ENCODE results near the gene CRTC1.

Gene CRTC1

DNA sequence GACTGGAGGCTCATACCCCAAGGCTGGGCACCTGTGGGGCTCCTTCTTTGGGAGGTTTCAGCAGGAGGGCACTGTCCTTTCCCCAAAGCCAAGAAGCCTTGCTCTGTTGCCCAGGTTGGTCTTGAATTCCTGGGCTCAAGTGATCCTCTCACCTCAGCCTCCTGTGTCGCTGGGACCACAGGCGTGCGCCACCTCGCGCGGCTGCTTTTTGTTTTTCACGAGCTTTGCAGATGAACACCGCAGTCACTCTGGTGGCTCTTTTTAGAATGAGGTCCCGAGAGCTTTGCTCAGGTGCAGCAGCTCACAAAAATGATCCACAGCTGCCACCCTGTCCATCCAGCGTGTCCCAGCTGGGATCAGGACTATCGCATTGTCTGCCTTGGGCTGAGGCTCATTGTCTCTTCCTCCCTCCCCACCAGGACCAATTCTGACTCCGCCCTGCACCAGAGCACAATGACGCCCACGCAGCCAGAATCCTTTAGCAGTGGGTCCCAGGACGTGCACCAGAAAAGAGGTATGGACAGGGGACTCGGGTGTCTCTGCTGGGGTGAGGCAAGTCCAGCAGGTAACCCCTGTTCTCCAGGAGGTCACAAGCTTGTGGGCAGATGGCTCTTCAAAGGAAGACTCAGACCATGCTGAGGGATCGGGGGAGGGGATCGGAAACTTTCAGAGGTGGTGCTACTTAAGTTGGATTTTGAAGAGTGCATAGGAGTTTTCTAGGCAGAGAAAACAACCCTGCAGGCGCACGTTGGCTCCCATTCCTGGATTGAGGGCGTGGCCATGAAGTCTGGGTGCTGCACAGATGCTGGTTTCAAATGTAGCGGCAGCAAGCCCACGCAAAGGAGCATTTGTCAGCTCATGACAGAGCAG, 66.1 kb downstream of the CRTC1 start:
- no peak for DNase-seq (ENCODE audit: low spot score)

DNA sequence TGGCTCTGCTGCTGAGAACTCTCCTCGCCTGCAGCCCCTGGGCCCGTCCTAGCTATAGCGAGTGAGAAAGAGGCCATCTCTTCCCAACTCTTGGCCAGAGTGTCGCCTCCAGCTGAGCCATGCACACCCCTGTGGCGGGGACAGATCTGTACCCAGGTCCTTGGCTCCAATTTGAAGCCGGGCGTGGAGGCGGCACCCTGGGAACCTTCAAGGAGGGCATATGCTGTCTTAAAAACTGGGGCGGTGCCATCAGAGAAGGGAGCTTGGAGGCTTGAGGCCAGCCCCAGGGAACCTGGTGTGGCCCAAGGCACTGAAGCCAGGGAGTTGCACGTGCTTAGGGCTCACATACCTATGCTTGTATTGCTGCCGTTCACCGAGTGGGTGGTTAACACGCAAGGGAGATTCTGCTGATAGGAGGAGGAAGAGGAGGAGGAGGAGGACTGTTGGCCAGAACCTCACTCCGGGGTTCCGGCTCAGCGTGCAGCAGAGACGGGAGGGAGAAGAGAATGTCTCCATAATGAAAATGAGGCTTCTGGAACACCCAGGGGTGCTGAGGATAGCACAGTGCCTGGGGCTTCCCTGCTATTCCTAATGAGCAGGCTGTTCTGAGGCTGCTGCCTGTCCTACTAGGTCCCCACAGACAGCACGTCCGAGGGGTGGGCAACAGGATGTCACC, 67.0 kb downstream of the CRTC1 start:
- DNase-seq (ENCODE audit: low spot score) = no peak

DNA sequence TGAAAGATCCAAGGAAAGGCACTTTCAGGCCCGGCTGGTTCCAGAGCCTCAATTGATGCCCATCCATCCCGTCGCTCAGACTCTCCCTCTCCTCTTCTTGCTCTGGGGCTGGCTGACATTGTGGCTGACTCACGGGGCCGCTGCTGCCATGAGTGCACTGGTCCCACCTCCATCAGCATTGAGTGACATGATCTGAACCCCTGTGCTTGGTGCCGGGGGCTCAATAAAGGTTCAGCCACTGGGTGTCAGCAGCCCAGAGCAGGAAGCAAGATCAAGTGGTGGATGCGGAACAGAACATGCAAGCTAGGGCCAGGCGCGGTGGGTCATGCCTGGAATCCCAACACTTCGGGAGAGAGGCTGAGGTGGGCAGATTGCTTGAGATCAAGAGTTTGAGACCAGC, 68.1 kb downstream of the CRTC1 start:
- DNase-seq (ENCODE audit: low spot score) = no peak

DNA sequence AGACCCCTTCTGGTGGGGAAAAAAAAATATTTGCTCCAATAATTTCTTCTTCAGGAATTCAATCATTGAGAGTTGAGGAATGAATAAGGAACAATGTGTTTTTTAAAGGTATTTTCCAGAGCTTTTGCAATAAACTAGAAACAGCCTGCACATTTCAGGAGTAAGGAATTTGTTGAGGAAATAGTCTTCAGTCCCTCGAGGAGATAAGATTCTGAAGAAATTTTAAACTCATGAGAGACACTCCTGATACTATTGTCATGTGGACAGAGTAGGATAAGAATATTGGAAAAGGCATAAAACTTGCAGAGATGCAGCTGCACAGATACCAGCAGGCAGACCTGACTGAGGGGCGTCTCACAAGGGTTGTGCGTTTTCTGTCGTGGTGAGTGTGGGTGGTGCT, 71.0 kb downstream of the CRTC1 start:
- no peak for DNase-seq (ENCODE audit: low spot score)

DNA sequence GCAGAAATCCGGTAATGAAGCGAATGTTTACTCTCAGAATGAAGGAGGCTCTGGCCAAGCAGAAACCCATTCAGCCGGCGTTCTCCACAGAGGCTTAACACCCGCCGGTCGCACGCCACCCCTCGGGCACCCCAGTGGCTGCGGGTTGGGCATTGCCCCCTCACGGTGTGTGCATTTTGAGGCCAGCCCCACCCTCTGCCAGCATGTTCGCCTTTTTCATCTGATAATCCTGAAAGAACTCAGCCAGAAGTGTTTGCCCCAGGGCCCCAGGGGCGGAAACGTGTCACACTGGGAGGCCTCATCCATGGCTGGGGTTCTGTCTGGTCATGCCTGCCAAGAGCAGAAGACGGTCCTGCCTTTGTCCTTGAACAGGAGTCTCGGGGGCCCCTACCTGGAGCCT, 73.4 kb downstream of the CRTC1 start:
- no peak for DNase-seq (ENCODE audit: low spot score)

DNA sequence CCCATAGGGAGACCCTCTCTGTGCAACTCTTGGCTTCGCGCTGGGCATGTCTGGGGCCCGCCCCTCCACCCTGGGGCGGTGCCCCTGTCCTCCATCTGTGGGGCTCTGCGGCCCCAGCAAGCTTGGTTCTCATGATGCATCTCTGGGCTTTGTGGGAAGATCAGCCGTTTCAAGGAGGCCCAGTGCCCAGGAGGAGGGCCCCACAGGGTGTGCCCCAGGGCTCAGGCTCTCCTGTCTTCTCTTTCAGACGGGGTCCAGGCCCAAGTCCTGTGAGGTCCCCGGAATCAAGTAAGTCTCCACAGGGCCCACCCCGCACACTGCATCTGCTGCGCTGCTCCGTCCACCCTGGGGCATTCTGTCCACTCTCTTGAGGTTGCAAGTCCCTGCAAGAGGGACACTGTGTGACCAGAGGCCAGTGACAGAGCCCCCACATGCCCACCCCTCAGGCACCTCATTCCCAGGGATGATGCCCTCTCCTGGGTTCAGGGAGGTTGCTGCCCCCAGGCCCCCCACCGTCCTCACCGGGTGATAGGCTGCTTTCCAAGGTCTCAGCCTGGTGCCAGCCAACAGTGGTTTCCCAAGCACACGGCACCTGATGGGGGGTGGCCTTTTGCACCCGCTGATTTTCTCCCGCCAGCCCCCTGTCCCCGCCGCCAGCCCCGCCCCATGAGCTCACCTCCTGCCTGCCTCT, 76.0 kb downstream of the CRTC1 start:
- DNase-seq (ENCODE audit: low spot score) = no peak

DNA sequence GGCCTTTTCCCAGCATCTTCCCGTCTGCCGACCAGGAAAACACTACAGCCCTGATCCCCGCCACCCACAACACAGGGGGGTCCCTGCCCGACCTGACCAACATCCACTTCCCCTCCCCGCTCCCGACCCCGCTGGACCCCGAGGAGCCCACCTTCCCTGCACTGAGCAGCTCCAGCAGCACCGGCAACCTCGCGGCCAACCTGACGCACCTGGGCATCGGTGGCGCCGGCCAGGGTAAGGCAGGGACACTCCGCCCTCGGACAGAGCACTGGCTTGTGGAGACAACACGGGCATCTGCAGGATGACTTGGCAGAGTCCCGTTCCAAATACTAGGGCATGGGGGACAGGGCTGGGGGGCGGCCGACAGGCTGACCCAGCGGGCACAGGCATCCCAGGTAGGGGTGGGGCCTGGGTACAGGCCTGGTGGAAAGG, 76.5 kb downstream of the CRTC1 start:
- DNase-seq (ENCODE audit: low spot score) = no peak

DNA sequence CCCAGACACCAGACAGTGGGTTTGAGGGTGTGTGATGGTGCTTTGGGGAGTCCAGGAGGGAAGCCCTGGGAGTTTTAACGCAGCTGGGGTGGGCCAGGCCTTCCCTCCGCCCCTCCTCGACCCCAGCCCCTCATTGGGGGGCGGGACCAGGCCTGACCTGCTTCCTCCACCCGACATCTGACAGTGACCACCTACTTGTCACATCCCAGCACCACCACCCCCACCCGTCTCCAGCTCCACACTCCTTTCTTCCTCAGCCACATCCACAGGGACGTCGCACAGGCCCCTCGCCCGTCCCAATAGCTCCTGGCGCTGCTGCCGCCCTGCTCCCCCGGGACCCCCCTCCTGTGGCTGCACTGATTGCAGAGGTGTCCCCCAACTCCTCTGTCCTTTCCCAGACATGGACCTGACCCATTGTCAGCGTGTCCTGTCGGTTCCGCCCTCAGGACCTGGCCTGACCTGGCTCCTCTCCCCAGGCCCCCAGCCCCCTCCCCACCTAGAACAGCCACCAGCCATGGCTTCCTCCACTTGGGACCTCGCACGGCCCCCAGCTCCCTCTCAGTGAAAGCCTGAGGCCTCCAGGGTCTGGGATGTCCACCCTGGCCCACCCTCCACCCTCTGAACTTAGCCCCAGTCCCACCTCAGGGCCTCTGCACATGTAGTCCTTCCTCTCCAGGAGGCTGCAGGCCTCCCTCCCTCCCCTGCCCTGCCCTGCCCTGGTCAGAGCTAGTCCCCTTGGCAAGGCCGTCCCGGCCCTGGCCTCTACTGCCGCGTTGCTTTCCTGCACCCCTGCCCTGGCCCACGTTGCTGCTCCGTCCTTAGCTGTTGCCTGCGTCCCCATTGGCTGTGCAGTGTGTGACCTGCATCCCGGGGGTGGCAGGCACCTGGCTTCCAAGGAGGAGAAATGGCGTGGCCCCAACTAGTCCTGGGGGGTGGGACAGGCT, 77.2 kb downstream of the CRTC1 start:
- no peak for DNase-seq (ENCODE audit: low spot score)

DNA sequence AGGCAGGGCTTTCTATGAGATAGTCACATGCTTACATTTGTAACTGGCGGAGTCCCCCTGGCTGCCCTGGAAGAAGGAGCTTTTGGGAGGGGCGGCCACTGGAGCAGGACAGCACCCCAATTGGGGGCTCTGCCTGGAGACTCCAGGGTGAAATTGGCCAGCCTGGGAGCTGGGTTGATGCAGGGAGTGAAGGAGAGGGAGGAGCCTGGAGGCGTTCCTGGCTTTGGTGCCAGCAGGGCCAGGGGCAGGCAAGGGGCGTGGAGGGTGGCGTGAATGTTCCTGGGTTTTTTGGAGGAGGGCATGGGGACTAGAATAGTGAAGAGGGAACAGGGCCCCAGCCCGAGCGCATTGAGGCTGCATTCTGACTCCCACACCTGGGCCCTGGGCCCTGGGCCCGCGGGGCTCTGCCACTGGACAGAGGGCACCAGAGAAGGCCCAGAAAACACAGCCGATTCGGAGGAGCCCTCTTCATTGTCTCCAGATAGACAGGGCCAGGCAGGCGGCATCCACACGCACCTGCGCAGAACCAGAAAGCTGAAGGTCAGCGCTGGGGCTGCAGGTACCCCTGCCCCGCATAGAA, 78.1 kb downstream of the CRTC1 start:
- no peak for DNase-seq (ENCODE audit: low spot score)

DNA sequence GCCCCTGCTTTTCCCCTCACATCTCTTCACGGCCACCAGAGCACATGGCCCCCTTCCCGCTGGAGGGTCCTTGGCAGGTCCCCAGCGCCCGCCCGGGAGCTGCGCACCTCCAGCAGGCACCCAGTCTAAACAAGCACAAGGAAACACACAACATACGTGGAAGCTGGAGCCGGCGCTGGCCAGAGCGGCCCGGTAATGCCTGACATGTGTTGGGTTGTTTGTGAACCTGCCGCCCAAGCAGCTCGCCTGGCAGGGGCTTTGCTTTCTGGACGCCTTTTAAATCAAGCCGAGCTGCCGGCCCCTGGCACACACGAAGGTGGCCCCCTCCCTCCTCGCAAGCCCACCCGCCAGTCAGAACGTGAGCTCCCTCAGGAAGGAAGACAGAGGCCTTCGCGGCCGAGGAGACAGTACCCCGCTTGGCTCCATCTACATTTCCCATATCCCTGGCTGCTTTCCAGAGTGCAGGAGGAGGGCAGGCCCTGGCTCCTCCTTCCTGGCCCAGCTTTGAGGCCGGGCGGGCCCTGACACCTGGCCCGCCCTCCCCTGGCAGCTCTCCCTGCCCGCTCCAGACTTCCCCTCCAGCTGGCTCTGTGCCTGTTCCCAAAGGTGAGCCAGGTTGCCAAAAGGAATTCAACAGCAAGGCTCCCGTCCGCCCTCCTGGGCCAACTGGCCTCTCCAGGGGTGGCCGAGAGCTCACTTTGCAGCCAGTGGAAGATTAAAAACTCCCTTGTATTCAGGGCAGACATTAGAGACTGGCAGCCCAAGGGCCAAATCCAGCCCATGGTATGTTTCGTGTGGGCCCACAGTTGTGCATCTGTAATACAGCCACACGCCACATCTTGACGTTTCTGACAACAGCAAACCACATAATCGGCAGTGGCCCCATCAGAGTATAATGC, 78.9 kb downstream of the CRTC1 start:
- DNase-seq (ENCODE audit: low spot score) = no peak

DNA sequence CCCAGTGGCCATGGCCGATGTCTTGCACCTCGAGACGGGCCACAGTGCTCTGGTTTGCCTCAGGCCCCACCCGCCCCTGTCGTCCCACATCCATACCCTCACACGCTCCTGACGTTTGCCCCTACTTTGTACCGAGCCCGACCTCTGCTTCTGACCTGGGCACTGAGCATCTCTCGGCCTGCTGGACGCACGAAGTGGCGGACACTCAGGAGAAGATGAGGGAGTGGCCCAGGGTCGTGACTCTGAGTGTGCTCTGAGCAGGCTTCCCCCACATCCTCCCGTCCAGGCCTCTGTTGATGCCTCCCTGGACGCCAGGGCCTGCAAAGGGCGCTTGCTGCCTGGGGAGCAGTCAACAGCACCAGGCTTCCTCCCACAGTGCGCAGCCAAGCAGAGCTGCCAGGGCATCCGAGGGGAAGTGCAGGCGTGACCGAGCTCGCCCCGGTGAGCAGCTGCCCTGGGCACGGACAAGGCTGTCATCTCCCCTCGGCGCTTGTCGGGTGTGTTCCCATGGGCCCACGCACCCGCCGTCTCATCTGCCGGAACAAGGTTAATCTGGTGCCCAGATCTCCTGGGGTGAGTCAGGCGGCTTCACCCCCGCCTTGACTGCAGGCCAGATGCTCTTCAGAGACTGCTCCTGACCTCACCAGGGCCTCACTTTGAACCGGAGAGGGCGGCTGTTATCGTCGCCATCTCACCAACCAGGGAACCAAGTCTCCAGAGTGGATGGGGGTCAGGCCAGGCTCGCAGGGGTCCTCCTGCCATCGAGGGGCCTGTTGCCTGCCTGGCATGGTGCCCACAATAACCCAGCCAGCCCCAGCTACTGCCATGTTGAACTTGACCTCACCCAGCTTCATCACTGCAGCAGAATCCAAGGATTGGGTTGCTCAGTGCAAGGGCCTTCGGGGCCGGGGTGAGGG, 80.5 kb downstream of the CRTC1 start:
- no peak for DNase-seq (ENCODE audit: low spot score)

DNA sequence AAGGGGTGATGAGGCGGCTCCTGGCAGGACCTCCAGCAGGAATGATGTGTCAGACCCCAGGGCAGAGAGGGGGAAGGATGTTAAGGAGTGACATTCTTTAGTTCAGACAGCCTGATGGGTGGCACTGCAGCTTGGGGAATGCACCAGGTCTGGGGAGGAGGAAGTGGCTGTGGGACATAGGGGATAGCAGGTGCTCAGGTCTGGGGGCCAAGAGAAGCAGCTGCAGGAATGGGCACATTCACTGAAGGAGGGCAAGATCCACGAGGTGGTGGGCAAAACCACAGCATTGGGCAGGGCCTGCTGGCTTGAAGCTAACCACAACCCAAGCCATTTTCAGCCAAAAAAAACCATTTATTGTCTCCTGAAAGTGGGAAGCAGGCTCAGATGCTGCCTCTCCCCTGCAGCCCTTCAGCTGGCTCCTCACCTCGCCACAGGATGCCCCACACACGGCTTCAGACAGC, 81.1 kb downstream of the CRTC1 start:
- DNase-seq (ENCODE audit: low spot score) = no peak

DNA sequence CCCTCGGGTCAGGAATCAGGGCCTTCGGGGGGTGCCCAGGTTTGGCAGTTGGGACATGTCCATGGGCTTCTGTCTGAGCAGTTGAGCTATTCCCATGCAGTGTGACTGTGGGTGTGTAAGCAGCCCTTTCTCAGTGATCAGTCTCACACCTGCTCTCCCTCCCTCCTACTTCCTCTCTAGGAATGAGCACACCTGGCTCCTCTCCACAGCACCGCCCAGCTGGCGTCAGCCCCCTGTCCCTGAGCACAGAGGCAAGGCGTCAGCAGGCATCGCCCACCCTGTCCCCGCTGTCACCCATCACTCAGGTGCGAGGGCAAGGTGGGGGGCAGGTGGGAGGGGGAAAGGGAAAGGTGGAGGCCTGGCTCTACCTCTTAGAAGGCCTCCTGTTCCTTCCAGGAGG, 81.7 kb downstream of the CRTC1 start:
- DNase-seq (ENCODE audit: low spot score) = no peak

DNA sequence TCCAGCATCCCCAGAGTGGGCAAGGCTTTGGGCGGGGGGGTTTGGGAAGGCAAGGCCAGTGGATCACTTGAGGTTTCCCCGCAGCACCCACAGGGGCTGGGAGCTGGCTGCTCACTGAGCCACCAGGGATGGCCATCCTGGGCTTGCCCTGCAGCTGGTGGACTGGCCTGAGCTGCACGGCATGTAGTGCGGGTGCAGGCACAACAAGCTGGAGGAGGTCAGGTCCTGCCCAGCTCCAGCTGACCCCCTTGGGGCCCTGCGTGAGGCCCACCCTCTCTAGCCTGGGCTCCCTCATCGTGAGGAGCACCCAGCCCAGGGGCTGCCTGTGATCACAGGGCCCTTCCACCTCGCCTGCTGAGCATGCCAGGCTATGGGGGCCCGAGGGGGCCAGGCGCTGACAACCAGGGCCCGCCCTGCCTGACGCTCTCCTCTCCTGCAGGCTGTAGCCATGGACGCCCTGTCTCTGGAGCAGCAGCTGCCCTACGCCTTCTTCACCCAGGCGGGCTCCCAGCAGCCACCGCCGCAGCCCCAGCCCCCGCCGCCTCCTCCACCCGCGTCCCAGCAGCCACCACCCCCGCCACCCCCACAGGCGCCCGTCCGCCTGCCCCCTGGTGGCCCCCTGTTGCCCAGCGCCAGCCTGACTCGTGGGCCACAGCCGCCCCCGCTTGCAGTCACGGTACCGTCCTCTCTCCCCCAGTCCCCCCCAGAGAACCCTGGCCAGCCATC, 84.7 kb downstream of the CRTC1 start:
- DNase-seq (ENCODE audit: low spot score) = no peak

DNA sequence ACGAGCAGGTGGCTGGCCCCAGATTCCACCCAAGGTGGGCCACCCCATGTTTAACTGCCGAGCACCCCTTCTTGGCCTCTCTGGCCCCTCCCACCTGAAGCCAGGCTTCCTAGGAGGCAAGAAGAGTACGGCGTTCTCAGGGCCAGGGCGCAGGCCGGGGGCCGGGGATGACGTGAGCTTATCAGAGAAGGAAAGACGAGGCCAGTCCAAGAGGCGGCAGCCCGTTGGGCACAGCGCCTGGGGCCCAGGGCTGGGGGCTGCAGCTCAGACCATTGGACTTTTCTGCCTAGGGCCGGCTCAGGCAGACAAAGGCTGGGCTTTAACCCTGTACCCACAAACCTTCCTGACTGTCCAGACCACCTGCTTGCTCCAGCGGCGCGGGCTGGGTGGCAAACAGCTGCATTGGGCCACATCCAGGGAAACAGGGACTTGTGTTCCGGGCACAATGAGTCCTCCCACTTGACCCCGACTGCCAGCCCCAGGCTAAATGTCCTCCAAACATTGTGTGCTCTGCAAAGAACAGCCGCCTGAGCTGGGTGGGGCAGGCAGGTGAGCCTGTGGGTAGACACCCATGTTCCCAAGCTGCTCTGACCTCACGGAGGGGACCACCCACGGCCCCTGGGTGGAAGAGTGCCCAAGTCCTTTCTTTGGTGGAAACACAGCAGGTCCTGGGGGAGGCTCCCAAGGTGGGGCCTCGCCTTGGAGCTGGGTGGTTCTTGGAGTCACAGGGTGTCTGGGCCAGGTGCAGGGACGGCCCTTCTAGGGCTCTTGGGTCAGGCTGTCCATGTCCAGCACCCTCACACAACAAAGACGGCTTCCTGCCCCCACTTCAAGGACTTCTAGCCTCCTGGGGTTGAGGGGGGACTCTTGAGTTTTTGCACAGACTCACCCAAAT, 85.8 kb downstream of the CRTC1 start:
- no peak for DNase-seq (ENCODE audit: low spot score)

DNA sequence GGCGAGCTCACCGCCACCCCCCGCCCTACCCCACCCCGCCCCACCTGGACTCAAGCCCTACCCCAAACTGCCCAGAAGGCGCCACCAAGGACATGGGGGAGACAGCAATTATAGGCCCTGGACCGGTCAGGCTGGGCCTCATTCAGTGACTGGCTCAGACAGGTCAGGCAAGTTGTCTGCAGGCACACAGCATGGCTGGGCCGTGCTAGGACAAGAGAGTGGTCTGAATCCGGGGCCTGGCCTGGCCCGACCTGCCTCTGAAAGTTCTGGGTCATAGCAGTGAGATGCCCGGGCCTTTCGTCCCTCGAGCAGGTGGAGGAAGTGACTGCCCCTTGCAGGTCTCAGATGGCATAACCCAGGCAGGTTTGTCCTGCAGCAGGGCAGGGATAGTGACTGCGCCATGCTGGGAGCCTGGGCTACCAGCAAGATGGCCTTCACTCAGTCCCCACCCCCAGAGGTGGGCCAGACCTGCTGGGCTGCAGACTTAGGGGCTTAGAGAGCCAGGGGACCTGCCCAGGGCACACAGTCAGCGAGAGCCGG, 86.6 kb downstream of the CRTC1 start:
- DNase-seq (ENCODE audit: low spot score) = no peak

DNA sequence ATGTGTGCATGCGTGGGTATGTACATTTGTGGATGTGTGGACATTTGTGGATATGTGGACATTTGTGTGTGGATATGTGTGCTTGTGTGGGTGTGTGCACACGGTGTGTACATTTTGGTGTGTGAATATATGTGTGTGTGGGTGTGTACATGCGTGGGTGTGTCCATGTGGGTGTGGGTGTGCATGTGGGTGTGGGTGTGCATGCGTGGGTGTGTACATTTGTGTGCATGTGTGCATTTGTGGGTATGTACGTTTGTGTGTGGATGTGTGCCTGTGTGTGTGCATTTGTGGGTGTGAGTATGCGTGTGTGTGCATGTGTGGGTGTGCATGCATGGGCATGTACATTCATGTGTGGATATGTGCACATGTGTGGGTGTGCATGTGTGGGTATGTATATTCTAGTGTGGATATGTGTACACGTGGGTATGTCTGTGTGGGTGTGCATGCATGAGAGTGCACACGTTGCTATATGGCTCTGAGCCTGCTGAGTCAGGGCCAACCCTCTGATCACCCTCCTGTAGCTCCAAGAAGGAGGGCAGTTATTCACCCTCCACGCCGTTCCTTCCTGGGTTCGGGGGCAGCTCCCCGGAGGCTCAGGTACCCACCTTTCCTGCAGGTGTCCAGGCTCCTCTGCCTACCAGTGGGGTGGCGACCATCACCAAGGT, 87.3 kb downstream of the CRTC1 start:
- DNase-seq (ENCODE audit: low spot score) = no peak
